ENCODE results near the gene DOCK10.

Gene DOCK10

DNA sequence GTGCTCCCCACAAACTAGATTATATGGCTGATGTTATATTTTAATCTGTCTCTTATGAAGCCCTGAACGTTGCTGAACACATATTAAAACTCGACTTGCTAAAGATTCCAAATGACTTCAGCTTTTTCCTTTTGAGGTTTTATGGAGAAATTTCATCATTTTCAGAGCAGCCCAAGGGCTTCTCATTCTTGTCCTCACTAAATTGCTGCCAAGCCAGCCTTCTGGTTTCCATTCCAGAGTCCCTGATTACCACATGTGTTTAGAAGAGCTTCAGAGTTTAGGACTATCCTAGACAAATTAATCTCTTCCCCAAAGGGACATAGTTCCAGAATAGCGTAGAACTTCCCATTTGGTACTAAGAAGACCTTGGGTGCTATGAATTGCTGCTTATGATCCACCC, 248.3 kb downstream of the DOCK10 start:
- Histone ChIP-seq H3K27me3 (no peaks in the 10 kb centered on the region), H3K36me3 (peaks cover 28% of the 10 kb centered on the region), H3K27ac (no peak overlapping the region), H3K4me3 (ENCODE audit: low read depth in 1 of 2, low read length in 1 of 2) (no peak overlapping the region), H3K4me1 (ENCODE audit: control insufficient read depth in 1 of 2, insufficient read depth in 1 of 2, low read depth in 1 of 2, low read length in 1 of 2) (no peaks in the 10 kb centered on the region), H3K9me3 (no peaks in the 10 kb centered on the region)
- TF ChIP-seq, protein P1, sequence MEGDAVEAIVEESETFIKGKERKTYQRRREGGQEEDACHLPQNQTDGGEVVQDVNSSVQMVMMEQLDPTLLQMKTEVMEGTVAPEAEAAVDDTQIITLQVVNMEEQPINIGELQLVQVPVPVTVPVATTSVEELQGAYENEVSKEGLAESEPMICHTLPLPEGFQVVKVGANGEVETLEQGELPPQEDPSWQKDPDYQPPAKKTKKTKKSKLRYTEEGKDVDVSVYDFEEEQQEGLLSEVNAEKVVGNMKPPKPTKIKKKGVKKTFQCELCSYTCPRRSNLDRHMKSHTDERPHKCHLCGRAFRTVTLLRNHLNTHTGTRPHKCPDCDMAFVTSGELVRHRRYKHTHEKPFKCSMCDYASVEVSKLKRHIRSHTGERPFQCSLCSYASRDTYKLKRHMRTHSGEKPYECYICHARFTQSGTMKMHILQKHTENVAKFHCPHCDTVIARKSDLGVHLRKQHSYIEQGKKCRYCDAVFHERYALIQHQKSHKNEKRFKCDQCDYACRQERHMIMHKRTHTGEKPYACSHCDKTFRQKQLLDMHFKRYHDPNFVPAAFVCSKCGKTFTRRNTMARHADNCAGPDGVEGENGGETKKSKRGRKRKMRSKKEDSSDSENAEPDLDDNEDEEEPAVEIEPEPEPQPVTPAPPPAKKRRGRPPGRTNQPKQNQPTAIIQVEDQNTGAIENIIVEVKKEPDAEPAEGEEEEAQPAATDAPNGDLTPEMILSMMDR (IDR thresholded peaks at IDR 0.05): no peak

DNA sequence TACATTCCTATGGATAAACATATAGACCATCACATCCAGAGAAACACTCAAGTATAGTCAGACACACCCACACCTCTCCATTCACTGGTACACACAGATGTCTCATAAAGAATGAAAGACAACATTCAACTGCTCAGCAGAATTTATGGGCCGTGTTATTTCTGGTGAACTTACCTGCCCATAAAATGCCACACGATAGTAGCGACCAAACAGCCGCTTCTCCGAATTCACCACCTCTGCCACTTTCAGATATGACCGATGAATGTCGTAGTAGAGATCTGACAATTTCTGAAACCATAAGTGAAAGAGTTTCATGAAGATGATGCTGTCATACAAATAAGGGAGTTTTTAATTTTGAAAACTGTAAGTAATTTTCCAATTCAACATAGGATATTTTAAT, 255.4 kb downstream of the DOCK10 start:
- TF ChIP-seq, protein P1 (IDR thresholded peaks at IDR 0.05): no peak
- Histone ChIP-seq H3K27ac (no peak overlapping the region), H3K4me3 (ENCODE audit: low read depth in 1 of 2, low read length in 1 of 2) (no peak overlapping the region), H3K36me3 (peaks cover 10% of the 10 kb centered on the region), H3K27me3 (no peaks in the 10 kb centered on the region), H3K9me3 (no peaks in the 10 kb centered on the region), H3K4me1 (ENCODE audit: control insufficient read depth in 1 of 2, insufficient read depth in 1 of 2, low read depth in 1 of 2, low read length in 1 of 2) (no peaks in the 10 kb centered on the region)

DNA sequence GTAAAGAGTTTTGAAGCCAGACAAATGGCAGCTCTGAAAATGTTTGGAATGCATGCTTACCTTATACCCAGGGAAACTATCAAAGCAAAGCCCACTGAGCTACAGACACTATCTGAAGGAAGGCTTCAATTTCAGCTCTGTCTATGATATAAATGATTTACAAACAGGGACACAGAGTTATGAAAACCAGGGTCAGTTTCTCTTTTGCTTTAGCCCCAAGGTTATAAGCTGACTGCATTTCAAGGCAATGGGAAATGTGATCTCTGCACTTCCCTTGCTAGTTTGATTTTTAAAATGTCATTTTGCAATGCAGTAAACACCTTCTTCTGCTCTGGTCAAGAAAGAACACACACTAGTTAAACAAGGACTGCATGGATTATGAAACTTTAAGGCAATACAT, 260.9 kb downstream of the DOCK10 start:
- peaks cover 11% of the 10 kb centered on the region for H3K36me3 ChIP-seq
- no peaks in the 10 kb centered on the region for H3K9me3 ChIP-seq
- no peak overlapping the region for H3K4me3 ChIP-seq (ENCODE audit: low read depth in 1 of 2, low read length in 1 of 2)
- no peak overlapping the region for H3K27ac ChIP-seq
- no peaks in the 10 kb centered on the region for H3K4me1 ChIP-seq (ENCODE audit: control insufficient read depth in 1 of 2, insufficient read depth in 1 of 2, low read depth in 1 of 2, low read length in 1 of 2)
- no peaks in the 10 kb centered on the region for H3K27me3 ChIP-seq
- TF ChIP-seq, protein P1 (IDR thresholded peaks at IDR 0.05): no peak

DNA sequence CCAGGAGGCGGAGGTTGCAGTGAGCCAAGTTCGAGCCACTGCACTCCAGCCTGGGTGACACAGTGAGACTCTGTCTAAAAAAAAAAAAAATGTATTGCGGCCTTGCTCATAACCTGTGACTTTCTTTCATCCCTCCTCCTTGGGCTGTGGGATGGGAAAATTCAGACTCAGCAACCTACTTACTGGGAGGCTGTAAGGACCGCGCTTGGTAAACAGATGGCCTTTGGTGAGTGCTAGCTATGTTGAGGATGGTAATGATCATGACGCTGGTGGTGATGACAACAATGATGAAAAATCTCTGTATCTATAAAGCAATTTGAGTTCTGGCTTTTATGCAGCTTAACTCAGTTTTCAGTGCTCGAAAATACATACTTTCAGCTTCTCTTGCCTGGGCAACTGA, 261.4 kb downstream of the DOCK10 start:
- H3K9me3 ChIP-seq: no peaks in the 10 kb centered on the region
- H3K27me3 ChIP-seq: no peaks in the 10 kb centered on the region
- no peaks in the 10 kb centered on the region for H3K4me1 ChIP-seq (ENCODE audit: control insufficient read depth in 1 of 2, insufficient read depth in 1 of 2, low read depth in 1 of 2, low read length in 1 of 2)
- no peak overlapping the region for H3K4me3 ChIP-seq (ENCODE audit: low read depth in 1 of 2, low read length in 1 of 2)
- H3K36me3 ChIP-seq: peaks cover 6% of the 10 kb centered on the region
- H3K27ac ChIP-seq: no peak overlapping the region
- TF ChIP-seq, protein P1 (IDR thresholded peaks at IDR 0.05): no peak

DNA sequence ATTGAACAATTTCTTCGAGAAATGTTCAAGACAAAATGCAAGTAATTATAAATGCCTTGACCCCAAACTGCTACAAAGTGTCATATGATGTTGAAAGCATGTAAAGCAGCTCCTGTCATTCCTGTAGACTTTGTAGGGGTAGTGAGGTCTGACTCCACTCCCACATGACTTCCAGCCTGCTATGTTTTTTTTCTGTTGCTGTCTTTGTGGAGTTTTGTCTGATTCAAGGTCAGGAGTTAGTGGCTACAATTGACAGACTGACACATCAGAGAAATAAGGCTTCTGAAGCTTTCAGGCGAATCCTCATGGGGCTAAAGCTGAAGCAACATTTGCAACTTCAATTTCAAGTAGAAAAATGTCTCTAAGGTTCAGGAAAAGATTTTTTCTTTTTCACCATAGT, 262.2 kb downstream of the DOCK10 start:
- H3K4me1 ChIP-seq (ENCODE audit: control insufficient read depth in 1 of 2, insufficient read depth in 1 of 2, low read depth in 1 of 2, low read length in 1 of 2): no peaks in the 10 kb centered on the region
- H3K9me3 ChIP-seq: no peaks in the 10 kb centered on the region
- TF ChIP-seq, protein P1 (IDR thresholded peaks at IDR 0.05): no peak
- H3K36me3 ChIP-seq: peaks cover 5% of the 10 kb centered on the region
- no peaks in the 10 kb centered on the region for H3K27me3 ChIP-seq
- no peak overlapping the region for H3K4me3 ChIP-seq (ENCODE audit: low read depth in 1 of 2, low read length in 1 of 2)
- H3K27ac ChIP-seq: no peak overlapping the region

DNA sequence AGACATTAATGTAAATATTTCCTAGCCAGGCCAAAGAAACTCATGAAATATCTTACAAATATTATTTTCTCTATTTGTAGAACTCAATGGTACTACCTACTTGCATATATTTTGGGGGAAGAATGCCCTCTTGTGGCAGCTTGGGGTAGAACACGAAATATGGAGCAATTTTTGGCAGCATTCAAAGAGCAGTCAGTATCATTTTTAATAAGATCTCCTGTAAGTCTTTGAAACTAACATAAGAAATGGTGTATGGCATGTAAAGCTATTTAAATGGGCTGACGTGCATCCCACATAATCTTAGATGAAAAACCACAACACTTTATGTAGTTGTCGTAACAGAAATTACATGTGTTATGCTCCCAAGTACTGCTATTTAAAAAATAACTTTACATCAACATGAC, 263.8 kb downstream of the DOCK10 start:
- TF ChIP-seq, protein P1 (IDR thresholded peaks at IDR 0.05): peak; percentile 81
- Histone ChIP-seq H3K4me3 (ENCODE audit: low read depth in 1 of 2, low read length in 1 of 2) (no peak overlapping the region), H3K36me3 (peaks cover 5% of the 10 kb centered on the region), H3K9me3 (no peaks in the 10 kb centered on the region), H3K4me1 (ENCODE audit: control insufficient read depth in 1 of 2, insufficient read depth in 1 of 2, low read depth in 1 of 2, low read length in 1 of 2) (no peaks in the 10 kb centered on the region), H3K27ac (no peak overlapping the region), H3K27me3 (no peaks in the 10 kb centered on the region)

Measured in neutrophil (primary cell).